Kidney capillary endothelial cell (primary cell): ENCODE results near the gene RPAP3.

Source experiments
- DNase-seq: peaks from one replicate; pipeline ENCODE4 v3.0.0-alpha.2; 2018; ENCODE audit warnings: low spot score

RPAP3 gene

DNA sequence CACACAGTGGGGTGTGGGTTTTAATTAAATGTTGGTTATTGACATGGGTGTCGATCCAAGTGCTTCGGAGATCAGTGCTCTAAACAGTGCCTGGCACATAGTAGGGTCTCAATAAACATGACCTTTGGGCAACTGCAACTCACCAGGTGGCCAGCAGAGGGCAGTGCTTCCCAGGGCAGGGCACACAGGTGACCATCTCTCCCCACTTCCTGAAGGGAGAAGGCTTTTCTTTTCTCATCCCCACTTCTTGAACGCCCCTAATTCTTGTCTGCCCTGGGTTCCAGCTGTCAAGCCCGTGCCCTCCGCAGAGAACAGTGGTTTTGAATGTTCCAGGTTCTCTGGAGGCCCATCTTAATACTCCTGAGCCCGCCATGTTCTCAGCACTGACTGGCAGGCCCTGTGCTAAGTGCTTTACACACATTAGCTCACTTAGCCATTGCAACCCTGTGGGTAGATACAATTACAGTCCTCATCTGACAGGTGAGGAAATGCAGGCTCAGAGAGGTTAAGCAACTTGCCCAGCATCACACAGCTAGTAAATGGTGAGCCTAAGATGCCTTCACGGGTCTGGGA lies 36.5 kb upstream of the RPAP3 start:
- DNase-seq: no peak

DNA sequence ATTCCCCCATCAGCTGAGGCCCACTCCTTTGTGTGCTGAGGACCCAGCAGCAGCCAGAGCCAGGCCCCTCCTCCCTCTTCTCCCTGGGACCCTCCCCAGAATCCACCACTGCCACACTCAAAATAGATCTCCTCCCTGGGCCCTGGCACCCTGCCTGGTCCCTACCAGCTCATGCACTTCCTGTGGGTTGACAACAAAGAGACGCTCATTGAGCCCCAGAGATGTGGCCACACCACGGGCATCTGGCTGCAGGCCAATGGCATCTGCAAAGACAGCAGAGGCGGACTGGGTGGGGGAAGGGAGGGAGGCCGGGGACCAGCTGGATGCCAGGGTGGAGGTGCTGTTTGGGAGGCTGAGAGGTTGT lies 35.5 kb upstream of the RPAP3 start:
- DNase-seq: peak; percentile 62

DNA sequence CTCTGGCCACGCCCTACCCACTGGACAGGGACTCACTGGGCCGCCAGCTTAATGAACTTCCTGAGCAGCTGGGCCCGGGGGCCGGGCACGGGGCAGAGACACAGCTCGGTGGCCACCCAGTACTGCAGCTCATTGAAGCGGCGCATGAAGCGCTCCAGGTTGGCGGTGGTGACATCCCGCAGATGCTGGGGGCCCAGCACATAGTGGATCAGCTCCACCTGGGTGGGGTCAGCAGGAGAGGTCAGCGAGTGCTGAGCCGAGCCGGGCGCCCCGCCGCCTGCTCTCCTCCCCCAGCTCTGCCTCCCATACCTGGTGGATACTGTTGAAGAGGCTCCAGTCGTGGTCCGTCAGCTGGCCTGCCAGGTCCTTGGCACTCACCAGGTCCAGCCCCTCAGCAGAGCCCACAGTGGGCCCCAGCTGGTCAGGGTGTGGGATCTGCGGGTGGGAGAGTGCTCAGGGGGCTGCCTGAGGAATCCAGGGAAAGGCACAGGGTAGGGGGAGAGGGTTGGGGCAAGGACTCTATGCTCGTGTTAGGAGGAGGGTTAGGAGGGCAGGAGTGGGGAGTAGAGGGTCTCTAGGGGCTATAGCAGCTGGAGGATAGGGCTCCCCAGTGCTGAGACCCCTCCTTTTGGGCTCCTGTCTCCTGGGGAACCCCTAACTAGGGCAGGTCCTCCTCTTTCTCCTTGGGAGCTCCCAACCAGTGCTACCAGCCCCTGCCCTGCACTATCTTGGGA lies 34.9 kb upstream of the RPAP3 start:
- no peak for DNase-seq

DNA sequence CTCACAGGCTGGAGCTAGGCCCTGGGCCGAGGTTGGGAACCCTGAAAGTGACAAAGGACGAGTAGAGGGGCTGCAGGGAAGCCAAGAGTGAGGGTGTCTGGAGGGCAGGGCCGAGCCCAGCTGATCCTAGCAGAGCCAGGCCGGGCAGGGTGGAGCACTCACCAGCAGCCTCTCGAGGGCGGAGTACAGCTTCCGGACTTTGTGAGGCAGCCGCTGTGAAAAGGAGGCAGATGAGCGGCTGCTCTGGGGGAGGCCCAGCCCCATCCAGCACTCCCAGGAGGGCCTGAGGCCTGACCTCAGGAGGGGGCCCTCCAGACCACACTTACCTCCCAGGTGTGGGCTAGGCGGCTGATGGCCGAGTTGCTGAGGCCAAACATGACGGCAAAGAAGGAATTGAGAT lies 34.1 kb upstream of the RPAP3 start:
- DNase-seq: no peak

DNA sequence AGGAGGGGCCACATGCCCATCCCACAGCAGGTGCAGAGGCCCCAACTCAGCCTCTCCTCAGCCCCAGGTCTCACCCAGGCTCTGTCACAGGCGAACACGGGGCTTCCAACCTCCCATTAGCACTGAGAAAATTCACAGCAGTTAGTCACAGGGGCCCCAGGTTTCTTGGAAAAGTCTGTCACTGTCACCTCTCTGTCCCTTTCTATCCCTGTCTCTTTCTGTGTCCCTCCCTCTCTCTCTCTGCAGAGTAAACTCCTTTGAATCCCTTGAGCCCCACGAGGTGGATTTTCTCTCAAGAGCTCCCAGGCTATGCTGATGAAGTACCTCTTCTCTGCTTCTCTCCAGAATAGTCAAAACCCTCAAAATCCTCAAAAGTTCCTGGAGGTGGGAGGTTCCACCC lies 33.5 kb upstream of the RPAP3 start:
- no peak for DNase-seq

DNA sequence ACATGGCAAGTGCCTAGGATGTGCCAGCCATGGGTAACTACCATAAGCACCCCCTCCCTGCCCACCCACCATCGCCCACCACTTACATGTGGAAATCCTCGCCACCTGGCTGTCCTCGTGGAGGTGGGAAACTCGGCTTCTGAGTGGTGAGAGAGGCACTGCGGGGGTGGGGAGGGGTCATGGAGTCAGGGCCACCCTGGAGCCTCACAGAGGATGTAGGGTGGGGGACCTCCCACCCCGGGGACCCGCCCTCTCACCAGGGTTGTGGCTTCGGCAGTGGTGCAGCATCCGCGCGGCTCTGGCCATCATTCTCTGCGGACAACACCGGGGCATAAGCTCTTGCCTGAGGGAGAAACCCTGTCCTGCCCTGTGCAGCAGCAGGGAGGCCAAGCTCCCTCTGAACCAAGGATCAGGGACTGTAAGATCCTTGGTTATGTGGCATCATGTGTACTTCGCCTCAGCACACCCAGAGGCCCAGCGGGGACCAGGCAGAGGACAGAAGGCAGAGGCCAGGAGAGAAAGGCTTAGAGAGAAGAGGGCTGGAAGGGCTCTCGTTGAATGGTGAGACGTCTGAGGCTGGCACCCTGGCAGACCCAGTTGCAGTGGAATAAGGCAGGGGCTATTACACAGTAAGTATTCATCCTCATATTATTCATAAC lies 32.2 kb upstream of the RPAP3 start:
- DNase-seq: no peak

DNA sequence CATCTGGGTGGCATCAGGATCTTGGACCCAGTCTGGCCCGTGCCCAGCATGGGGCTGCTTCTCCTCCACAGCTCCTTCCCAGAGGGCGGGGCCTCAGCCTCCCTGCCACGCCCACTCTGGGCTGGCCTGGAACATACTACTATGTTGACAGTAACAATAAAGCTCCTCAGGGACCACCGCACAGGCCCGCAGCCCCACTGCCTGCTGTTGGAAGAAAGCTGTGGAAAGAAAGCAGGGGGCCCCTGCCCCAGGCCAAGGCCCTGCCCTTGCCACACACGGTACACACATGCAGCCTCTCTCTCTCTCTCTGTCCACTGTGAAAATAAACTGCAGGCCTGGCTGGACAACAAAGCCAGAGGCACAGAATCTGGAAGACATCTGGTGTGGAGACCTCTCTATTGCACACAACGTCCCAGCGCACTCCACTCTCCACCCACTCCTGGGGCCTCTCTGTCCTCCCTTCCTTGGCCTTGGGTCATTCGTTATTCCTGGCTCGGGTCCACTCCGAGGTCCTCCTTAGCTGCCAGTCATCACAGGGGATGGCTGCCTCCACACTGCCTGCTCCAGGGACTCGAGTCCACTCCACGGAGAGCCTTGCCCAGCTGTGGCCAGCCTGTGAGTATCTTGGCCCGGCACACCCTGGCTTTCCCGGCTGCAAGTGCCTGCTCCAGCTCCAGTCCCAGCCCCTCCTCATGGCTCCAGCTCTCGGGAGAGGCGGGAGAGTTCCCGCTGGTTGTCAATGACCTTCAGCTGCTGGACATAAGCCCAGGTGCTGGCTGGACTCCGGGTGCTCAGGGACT lies 31.2 kb upstream of the RPAP3 start:
- DNase-seq: no peak

DNA sequence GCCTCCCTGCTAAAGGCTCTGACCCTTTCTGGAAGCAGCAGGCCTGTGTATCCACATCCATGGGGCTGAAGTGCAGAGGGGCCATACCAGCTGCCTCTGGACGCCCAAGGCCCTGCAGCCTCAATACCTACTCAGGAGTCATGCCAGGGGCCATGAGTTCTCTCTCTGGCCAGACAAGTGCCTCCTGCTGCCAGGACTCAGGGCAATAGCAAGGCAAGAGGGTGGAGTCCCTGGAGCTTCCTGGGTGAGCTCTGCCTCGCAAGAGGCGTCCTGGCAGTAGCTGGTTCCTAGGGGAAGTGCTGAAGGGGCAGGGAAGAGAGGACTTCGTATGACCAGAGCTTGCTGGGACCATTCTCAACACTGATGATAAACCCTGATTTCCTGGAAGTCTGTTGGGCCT lies 30.4 kb upstream of the RPAP3 start:
- no peak for DNase-seq

DNA sequence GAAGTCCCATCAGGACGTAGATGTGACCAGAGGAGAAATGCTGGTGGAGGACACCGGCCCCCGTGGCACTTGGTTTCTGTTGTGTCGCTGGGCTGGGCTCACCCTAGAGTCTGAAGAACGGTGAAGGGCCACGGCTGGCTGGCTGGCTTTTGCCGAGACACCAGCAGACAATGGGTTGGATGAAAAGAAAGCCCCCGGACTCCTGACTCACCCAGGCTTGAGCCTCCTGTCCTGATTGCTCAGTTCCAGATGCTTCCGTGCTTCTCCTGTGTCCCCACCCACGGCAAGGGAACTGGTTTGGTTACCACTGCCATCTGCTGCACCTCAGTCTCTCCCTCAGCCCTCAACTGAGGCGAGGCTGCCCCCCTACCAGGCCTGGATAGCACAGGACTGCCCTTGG lies 29.8 kb upstream of the RPAP3 start:
- no peak for DNase-seq

DNA sequence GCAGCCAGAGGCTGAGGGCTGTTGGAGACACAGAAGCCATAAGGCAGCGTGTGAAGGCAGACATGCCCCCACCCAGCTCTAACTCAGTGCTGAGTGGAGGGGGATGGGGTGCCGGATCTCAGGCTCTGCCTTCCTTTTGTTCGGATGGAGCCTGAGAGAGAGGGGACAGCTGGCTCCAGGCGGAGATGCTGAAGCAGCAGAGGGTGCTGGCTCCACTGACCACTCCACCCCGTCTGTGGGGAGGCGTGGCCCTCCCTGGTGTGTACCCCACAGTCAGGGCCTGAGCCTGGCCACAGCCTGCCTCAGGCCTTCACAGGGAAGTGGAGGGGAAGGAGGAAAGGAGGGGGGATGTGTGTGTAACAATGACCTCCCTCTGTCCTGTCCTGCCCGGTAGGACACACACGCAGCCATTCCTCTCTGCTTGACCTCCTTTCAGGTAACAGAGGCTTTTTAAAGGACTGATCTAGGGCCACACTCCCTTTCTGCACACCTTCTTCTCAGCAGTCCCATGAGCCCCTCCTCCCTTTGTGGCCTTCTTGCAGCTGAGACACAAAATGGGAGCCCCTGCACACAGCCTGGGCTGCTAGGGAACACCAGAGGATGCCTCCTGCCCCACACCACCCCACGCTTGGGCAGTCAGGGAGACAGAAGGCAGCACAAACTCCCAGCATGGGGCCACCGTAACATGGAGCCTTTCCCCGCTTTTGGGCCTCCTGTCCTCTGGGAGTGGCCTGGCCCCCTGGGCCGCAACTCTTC lies 29.1 kb upstream of the RPAP3 start:
- DNase-seq: no peak

DNA sequence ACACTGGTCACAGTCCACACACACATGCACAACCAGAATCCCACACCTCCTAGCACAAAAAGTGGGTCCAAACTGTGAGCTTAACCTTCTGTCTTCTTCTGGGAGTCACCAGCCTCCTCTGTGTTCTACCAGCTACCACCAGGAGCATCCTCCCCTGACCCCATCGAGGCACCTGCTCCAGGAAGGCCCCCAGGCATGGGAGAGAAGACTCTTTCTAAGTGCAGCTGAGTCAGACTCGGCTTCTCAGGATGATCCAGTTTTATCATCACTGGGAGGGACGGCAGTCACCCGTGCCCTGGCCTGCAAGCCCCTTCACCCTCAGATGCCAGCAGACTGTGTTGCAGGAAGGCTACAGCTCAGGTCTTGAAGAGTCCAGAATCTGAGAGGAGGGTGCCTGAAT lies 27.3 kb upstream of the RPAP3 start:
- DNase-seq: no peak

DNA sequence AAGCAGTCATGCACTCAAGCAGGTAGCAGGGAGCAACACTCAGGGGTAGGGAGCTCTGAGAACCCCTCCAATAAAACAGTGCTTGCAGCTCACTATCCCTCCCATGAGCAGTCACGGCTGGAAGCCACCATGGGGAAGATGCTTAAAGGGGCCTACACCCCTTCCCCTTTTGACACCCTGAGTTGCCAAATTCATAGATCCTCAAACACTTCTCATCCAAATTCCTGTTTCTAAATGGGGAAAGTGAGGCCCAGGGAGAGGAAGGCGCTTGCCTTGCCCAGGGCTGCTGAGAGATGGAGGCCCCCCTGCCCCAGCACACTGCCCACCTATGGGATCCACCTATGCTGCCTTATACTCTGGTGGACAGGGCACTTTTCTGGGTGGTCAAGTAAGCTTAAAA lies 26.7 kb upstream of the RPAP3 start:
- DNase-seq: no peak

DNA sequence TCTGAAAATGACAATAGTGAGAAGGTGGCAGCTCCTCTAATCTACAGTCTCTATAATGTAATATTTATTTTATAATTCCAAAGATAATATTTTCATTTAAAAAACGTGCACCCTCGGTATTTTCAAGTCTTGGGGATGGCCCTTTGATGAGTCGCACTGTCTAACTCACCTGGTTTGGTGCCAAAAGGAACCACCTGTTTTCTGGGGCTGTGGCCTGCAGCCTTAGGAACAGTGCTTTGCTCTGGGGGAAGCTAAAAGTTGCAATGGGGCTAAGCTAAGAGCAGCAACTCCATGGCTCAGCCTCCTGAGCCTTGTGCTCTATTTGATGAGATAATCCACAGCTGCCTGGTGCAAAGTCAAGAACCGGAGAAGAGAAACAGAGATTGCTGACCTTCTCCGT lies 25.9 kb upstream of the RPAP3 start:
- no peak for DNase-seq

DNA sequence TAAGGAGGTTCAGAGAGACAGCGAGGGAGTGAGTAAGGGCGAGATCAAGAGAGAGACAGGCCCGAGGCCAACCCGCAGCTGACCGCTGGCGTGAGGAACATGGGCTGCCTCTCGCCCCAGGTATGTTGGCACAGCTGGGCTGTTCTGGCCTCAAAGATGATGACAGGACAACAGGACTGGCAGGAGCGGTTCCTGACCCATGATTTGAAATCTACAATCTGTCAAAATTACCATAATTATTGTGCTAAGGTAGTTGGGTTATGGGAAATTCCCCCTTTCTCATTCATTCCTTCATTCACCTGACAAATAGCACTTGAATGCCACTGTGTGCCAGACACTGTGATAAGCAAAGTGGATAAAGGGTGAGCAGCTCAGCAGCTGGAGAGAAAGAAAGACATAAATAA lies 24.5 kb upstream of the RPAP3 start:
- no peak for DNase-seq

DNA sequence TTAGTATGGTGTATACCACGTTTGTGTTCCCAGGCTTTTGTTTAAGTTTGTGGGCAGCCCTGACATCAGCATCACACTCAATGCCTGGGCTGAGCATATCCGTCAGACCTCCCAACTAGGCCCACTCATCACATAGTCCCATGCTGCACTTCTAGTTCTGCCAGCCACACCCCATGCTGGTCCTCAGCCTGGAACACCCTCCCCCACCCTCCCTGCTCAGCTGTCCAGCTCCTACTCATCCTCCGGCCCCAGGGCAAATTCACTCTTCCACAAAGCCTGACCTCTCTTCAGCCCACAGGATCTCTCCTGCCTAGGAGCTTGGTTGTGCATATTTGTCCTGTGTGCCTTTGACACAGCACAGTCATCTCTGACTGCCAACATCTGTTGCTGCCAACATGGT lies 23.4 kb upstream of the RPAP3 start:
- DNase-seq: no peak

DNA sequence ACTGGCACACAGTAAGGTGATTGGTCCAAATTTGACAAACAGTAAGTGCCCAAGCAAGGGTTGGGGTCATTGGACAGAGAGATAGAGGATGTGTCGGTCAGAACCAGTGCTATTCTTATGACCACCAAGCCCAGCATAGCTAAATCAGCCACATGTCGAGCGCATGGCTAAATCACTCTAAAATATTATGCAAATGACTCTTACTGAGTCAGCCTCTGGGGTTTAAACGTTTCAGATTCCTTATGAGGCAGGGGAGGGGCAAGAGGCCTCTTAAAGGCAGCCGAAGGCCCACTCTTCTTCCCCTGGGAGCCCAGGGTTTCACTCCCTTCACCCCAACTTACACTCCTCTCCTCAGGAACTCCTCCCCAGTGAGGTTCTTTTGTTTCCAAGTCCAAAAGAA lies 20.1 kb upstream of the RPAP3 start:
- DNase-seq: no peak

DNA sequence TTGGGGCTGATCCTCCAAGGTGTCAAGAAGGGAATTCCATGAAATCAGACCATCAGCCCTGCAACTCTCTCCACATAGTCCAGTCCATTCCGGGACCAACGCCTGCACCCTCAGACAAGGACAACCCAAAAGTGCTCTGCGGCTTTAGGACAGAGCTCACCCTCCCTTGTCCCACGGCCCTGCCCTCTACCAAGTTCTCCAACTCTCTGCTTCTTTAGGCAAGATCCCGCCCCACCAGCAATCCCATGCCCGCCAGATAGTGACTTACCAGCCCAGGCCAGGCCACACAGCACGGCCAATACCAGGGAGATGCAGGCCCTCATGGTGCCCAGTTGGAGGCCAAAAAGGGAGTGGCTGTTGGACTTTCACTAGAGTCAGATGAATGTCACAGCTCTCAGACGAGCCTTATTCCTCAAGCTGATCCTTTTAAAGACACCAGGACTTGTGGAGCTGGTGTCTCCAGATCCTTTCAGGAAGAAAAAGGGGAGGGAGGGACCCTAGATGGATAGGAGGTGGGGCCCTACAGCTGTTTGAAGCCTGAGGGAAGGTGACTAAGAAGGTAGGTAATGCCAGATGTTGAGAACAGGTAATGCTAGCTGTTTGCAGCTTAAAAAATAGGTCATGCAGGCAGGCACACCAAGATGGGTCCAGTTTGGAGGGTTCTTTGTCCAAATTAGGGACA lies 19.4 kb upstream of the RPAP3 start, which contains the start of gene ENDOU:
Gene ENDOU (minus strand): TSS at position 400 of the 682 bp plus-strand sequence. CDS start 77 bp downstream, at position 323.
- no peak for DNase-seq

DNA sequence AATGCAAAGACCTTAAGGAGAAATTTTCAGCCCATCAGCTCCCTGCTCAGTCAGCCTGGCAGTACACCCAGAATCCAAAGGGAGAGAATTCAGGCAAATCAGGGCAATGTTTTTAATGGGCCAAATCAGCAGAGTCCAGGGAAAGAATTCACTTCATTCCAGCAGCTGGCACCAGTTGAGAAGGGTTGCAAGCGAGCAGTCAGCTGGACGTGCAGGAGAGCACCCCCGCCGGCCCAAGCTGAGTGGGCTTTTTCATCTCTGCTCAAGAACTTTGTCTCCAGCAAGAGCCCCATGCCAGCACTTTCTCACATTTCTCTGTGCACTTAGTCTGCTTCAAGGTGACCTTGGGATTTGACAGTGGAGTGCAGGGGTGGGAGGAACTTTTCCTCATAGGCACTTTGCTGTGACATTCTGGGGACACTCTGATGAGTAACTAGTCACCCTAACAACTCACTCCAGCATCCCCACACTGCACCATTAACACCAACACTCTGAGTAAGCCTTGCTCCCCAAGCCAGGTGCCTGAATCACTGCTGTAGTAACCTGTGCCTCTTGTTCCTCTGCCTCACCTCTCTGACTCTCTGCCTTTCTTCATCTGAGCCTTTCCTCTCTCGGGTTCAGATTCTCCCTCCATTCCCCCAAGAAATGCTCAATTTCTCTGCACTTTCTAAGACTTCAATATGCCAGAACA lies 17.3 kb upstream of the RPAP3 start:
- no peak for DNase-seq

DNA sequence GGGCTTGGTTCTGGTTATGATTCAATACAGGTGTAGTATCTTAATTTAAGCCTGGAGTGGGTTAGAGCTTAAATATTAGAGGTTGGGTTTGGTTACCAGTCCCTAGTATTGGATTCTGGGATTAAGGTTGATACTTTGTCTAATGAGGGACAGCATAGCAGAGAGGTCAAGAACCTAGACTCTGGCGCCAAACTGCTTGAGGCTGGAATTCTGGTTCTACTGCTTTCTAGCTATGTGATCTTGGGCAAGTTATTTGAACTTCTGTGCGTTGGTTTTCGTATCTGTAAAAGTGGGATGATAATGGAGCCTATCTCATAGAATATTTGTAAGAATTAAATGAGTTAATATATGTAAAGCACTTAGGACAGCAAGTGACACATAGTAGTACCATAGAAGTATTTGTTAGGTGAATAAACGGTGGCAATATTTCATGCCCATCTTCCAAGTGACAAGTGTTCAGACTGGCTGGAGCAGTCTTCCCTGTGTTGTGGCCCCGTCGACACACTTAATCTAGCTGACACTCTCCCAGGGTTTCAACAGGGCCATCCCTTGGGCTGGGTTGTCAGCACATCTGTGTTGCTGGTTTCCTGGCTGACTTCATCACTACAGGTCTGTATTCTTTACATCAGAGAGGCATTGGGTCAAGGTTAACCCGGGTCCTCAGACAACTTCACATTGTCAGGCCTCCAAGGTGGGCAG lies 16.5 kb upstream of the RPAP3 start:
- DNase-seq: no peak

DNA sequence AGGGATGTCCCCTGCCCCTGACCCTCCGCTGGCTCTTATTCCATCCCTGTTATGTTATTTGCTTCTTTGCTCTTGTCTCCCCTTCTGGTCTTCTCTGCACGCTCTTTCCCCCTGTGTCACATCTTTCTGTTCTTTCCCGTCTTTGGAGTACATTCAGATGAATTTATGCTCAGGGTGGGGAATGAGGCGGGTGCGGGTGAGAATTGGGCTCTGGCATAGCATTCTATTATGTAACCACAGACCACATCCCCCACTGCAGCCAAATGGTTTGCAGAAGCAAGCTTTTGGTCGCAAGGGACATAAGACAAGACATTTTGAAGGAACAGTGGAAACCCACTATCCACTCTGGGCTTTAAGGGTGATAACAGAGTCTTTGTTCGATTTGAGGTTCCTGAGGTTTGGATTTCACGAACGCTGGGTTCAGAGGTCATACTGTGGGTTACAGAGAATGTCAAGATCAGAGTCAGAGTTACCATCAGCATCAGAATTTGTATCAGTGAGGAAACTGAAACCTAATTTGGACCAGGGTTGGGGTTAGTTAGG lies 15.7 kb upstream of the RPAP3 start:
- DNase-seq: no peak
